Measurements from ENCODE around the gene TGFBR3.

The TGFBR3 gene

GRCh38 chr1:91729621-91730358, 156.2 kb downstream of the TGFBR3 start:
- DNase-seq, result no peak

DNA sequence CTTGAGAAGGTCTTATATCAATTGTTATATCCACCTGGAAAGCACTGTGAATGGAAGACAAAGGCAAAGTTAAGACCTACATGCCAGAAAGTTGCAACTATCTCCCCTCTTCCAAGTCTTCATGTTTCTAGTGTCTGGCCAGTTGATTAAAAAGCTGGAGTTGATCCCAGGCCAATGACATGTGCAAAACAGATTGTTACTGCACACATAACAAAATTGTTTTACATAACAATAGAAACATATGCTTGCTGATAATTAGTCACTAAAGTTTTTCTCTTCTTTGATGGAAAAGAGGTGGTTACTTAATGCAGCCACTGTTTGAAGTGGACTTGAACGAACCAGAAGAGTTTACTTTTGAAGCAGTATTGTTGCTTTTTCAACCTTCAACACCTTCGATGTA, 158.2 kb downstream of the TGFBR3 start:
- DNase-seq, result no peak

GRCh38 chr1:91725989-91726721, 159.8 kb downstream of the TGFBR3 start:
- DNase-seq, result no peak

DNA sequence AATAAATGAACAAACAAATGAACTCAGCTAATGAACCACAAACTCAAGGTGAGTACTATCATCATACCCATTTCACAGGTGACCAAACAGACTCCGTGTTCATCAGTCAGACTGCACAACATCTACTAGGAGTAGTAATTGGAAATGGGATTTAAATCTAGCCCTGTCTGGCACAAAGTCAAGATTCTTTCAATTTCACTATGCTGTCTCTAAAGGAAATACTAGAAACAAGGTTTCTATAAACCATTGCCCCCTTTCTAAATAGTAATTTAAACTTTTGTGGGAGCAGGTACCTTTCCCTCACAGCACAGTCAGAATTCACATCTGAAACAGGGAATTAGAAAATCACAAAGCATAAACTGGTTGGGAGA, 160.3 kb downstream of the TGFBR3 start:
- no peak for DNase-seq

DNA sequence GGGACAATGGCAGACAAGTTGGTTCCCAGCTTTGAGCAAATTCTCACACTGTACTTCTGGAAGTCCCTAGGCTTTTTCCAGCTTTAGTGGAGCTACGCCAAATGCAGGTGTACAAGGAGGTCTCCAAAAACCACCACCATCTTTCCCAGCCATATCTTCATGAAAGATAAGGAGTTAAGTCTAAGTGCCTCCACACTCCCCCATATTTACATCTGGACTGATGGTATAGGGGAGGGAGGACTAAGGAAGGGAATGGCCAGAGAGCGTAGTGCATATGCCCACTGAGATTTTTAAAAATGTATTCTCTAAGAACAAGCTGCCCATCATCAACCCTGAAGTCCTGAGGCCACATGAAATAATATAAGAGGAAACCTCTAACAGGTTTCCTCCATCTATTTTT, 161.3 kb downstream of the TGFBR3 start:
- DNase-seq, result no peak

GRCh38 chr1:91724231-91724630, 161.7 kb downstream of the TGFBR3 start:
- DNase-seq, result no peak

GRCh38 chr1:91720044-91720443, 165.9 kb downstream of the TGFBR3 start:
- no peak for DNase-seq

- DNase-seq, result no peak
These were observed 167.1 kb downstream of the TGFBR3 start for GRCh38 chr1:91718877-91719276.

- no peak for DNase-seq
These were observed 167.6 kb downstream of the TGFBR3 start for GRCh38 chr1:91718368-91718767.

- DNase-seq, result no peak
These were observed 168.1 kb downstream of the TGFBR3 start for GRCh38 chr1:91717839-91718238.

DNA sequence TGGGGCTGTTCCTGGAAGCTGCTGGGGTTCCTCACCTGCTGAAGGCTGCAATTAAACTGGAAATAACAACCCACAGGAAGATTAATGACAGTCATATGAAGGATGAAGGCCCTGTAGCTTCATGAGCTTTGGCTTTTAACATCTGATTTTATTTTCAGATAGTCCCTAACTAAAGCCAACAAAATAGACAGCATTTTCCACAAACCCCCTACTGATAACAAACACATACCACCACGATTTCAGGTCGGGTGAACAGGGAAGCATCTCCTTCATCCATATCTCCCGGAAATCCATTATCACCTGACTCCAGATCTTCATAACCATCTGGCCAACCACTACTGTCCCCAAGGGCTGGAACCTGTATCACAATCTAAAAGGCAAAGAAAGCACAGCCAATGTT, 169.6 kb downstream of the TGFBR3 start:
- no peak for DNase-seq

DNA sequence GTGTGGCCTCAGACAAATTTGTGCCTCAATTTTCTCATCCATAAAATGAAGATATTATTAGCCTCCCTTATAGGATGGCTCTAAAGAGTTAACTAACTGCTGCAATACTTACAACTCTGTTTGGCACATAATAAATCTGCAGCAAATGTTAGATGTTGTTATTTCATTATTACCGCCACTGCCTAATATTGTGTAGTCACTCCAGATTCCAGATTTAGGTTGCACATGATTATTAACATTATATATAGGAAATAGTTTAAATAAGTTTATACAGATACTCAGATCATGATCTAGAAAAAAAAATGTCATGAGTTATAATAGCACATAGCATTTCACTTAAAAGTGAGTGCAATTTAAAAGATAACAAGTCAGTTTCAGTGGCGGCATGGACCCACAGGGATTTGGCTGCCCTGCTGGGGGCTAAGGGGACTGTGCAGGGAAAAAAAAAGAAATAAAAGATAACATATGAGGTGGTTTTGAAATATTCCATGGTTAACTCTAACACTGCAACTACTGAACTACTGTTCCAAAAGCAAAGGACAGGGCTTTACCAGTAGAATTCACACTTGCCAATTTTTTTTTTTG, 170.4 kb downstream of the TGFBR3 start:
- no peak for DNase-seq

GRCh38 chr1:91714867-91715381, 171.0 kb downstream of the TGFBR3 start:
- DNase-seq, result no peak

GRCh38 chr1:91712981-91713841, 172.7 kb downstream of the TGFBR3 start:
- DNase-seq, result peak; percentile 70

DNA sequence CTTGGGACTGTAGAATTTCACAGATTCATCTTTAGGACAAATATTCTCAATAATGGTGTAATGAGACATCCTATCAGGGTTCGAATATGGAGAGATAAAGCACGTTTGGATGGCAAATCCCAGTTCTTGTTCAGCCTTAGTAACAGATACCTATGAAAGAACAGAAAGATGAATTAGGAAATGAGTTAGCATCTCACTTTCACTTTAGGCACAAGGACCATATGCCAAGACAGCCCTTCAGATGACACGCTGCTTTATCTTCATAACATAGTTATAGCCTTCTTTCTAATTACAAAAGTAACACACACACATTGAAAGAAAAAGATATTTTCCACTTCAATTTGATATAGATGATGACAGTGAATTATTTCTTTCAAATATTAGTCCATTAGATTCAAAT, 173.6 kb downstream of the TGFBR3 start:
- no peak for DNase-seq

GRCh38 chr1:91711504-91712247, 174.3 kb downstream of the TGFBR3 start:
- no peak for DNase-seq

GRCh38 chr1:91710261-91710660, 175.7 kb downstream of the TGFBR3 start:
- no peak for DNase-seq

DNA sequence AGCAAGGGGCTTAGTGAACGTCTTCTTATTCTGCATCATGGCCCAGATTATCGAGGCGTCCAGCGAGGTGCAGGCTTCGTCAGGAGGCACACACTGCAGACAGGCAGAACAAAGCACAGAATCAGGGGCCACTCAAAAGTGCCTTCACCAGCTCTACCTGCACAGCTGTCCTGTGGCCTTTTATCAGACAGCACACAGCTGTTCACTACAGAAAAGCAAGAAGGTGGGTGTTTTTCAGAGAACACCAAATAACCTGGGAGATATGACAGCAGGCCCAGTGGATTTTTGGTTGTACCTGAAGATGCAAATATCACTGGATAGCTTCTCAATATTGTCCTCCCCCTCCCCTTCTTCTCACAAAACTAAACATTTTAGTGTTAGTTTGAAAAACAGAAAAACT, 177.3 kb downstream of the TGFBR3 start:
- DNase-seq, result no peak

DNA sequence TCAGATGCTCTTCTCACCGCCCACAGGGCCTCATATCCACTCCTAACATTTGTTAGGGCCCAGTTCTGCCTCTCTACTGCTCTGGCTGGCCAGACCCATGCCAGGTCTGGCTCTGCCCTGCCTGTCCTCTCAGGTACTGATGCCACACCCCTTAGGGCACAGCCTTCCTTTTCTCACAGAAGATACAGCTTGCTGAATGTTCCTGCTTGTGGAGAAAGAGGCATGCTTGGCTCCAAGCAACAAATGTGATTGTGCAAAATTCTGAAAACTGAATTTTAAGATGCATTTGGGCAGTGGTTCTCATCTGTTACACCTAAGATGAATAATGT, 178.1 kb downstream of the TGFBR3 start:
- no peak for DNase-seq

DNA sequence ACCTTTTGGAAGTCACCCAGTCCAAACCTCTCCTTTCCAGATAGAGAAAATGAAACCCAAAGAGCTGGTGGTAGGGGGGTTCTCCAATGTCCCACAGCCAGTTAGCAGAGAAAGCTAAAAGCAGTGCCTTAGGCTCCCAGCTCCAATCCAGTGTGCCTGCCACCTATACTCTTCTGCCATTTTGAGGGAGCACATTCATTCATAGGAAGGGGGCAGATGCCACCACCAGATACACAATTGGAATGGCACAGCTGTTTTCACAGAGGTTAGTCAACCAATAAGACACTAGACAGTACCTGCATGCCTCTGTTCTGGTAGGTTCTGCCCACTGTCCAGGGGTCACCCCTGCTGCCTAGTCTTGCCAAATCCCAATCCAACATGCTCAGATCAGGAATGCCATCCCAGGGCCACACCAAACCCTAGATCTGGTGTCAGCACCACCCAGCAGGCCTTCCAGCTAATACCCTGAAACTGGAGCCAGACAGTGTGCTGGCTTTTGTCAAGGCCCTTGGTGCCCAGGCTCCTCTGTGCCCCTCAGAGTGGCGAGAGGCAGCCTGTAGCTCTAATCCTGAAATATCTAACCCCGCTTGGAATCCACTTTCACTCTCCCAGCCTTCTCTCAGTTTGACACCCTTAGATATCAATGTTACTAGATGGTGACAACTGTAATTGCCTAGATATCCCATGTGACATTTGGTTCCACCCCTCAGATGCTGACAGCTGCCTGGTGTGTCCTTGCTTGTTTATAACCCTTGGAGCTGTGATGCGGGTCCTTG, 178.6 kb downstream of the TGFBR3 start:
- DNase-seq, result no peak

- DNase-seq, result no peak
These were observed 179.6 kb downstream of the TGFBR3 start for GRCh38 chr1:91706140-91706957.

Data from stimulated activated CD4-positive, alpha-beta T cell treated with anti-CD3 and anti-CD28 coated beads, Interleukin-1b, Interleukin-23, amount 100 ng/mL, for 48 hours (primary cell).